Measurements from ENCODE around the gene ZFP36. TPM values are rescaled to one million over a fixed set of nuclear protein-coding genes. Genes with fewer than 3 reads are reported as not detected.

Gene ZFP36
- 100 to 1,000 TPM; 183 to 682 (median 309) TPM for total RNA-seq

GRCh38 chr19:39406656-39407409 lies at the start of gene ZFP36:
Gene ZFP36, plus strand, starts transcription at chr19:39406847. Its CDS starts 58 bp downstream, at chr19:39406905.
- peak within 1 kb of the TSS; percentile 98 to 100 (median 100) for H3K27ac ChIP-seq
- DNase-seq, result peak; percentile 95 to 97 (median 96)
- H3K9me3 ChIP-seq, result no peaks in the 10 kb centered on the region
- TF ChIP-seq POLR2A (IDR thresholded peaks at IDR 0.05) (peak; percentile 99 to 100), CTCF (IDR thresholded peaks at IDR 0.05) (peak in 2 of 6 experiments; percentile 11 to 12)
- no peaks in the 10 kb centered on the region for H3K27me3 ChIP-seq
- H3K36me3 ChIP-seq, result peaks cover 0 to 20% (median 4%) of the 10 kb centered on the region in 3 donors
- H3K4me1 ChIP-seq, result peaks cover 1 to 47% (median 36%) of the 10 kb centered on the region in 4 donors
- peak within 1 kb of the TSS; percentile 78 to 96 (median 92) for H3K4me3 ChIP-seq

- peaks cover 0 to 6% (median 3%) of the 10 kb centered on the region in 4 donors for H3K4me1 ChIP-seq
- no peak overlapping the region for H3K4me3 ChIP-seq
- H3K36me3 ChIP-seq, result peaks cover 0 to 93% (median 5%) of the 10 kb centered on the region in 3 donors
- no peak for TF ChIP-seq CTCF (IDR thresholded peaks at IDR 0.05)
- TF ChIP-seq POLR2A (IDR thresholded peaks at IDR 0.05), result no peak
- H3K9me3 ChIP-seq, result no peaks in the 10 kb centered on the region
- no peaks in the 10 kb centered on the region for H3K27me3 ChIP-seq
- no peak overlapping the region for H3K27ac ChIP-seq
- DNase-seq, result no peak
These were observed 47.6 kb upstream of the ZFP36 start for GRCh38 chr19:39359026-39359425.

GRCh38 chr19:39360599-39360998 lies 46.0 kb upstream of the ZFP36 start:
- Histone ChIP-seq H3K4me3 (no peak overlapping the region), H3K27me3 (no peaks in the 10 kb centered on the region), H3K9me3 (no peaks in the 10 kb centered on the region), H3K27ac (no peak overlapping the region), H3K36me3 (peaks cover 0 to 82% (median 5%) of the 10 kb centered on the region in 3 donors), H3K4me1 (peaks cover 0 to 6% (median 3%) of the 10 kb centered on the region in 4 donors)
- no peak for TF ChIP-seq POLR2A (IDR thresholded peaks at IDR 0.05)
- no peak for TF ChIP-seq CTCF (IDR thresholded peaks at IDR 0.05)
- DNase-seq, result no peak

- Histone ChIP-seq H3K4me3 (no peak overlapping the region), H3K36me3 (peaks cover 0 to 71% (median 0%) of the 10 kb centered on the region in 3 donors), H3K9me3 (no peaks in the 10 kb centered on the region), H3K27ac (peak overlapping the region; percentile 5 to 59 (median 42)), H3K4me1 (peaks cover 0 to 6% (median 3%) of the 10 kb centered on the region in 4 donors), H3K27me3 (no peaks in the 10 kb centered on the region)
- no peak for TF ChIP-seq CTCF (IDR thresholded peaks at IDR 0.05)
- TF ChIP-seq POLR2A (IDR thresholded peaks at IDR 0.05), result no peak
- DNase-seq, result no peak
These were observed 43.7 kb upstream of the ZFP36 start for GRCh38 chr19:39362682-39363657.

- Histone ChIP-seq H3K27ac (peak overlapping the region; percentile 5 to 59 (median 42)), H3K27me3 (no peaks in the 10 kb centered on the region), H3K9me3 (no peaks in the 10 kb centered on the region), H3K4me1 (peaks cover 0 to 6% (median 3%) of the 10 kb centered on the region in 4 donors), H3K36me3 (peaks cover 0 to 71% (median 0%) of the 10 kb centered on the region in 3 donors), H3K4me3 (no peak overlapping the region)
- DNase-seq, result peak in 1 of 3 donors; percentile 22
- TF ChIP-seq POLR2A (IDR thresholded peaks at IDR 0.05) (no peak), CTCF (IDR thresholded peaks at IDR 0.05) (no peak)
These were observed 42.7 kb upstream of the ZFP36 start for GRCh38 chr19:39363901-39364457.
